DMS53 treated with DMSO at 0.1 percent for 48 hours (cell line): ENCODE data around the gene PCBP3.

Experiments
- DNase-seq: peaks from one replicate; lab custom pipeline; 2025; ENCODE audit not compliant: unreplicated experiment; lab: John Stamatoyannopoulos, UW

Gene PCBP3

GRCh38 chr21:45856442-45856841 lies 212.9 kb downstream of the PCBP3 start:
- DNase-seq, result no peak

GRCh38 chr21:45856906-45857305 lies 213.4 kb downstream of the PCBP3 start:
- no peak for DNase-seq

GRCh38 chr21:45857761-45858160 lies 214.2 kb downstream of the PCBP3 start:
- no peak for DNase-seq

GRCh38 chr21:45858180-45858579 lies 214.7 kb downstream of the PCBP3 start:
- no peak for DNase-seq

GRCh38 chr21:45859041-45859761 lies 215.7 kb downstream of the PCBP3 start:
- DNase-seq, result no peak

- DNase-seq, result no peak
Observed at GRCh38 chr21:45859762-45860357, 216.3 kb downstream of the PCBP3 start.

GRCh38 chr21:45860493-45861155 lies 217.1 kb downstream of the PCBP3 start:
- DNase-seq, result no peak

GRCh38 chr21:45861156-45861870 lies 217.8 kb downstream of the PCBP3 start:
- no peak for DNase-seq

GRCh38 chr21:45862543-45863207 lies 219.2 kb downstream of the PCBP3 start:
- no peak for DNase-seq

GRCh38 chr21:45863267-45863666 lies 219.7 kb downstream of the PCBP3 start:
- DNase-seq, result no peak

GRCh38 chr21:45863751-45864150 lies 220.2 kb downstream of the PCBP3 start:
- DNase-seq, result no peak

GRCh38 chr21:45864436-45864835 lies 220.9 kb downstream of the PCBP3 start:
- DNase-seq, result no peak

GRCh38 chr21:45865106-45865835 lies 221.7 kb downstream of the PCBP3 start:
- no peak for DNase-seq

- DNase-seq, result no peak
Observed at GRCh38 chr21:45866551-45866950, 223.0 kb downstream of the PCBP3 start.

GRCh38 chr21:45867041-45867666 lies 223.6 kb downstream of the PCBP3 start:
- DNase-seq, result no peak

GRCh38 chr21:45867671-45868081 lies 224.2 kb downstream of the PCBP3 start:
- no peak for DNase-seq

- DNase-seq, result no peak
Observed at GRCh38 chr21:45868086-45868485, 224.6 kb downstream of the PCBP3 start.

GRCh38 chr21:45868488-45868887 lies 225.0 kb downstream of the PCBP3 start:
- no peak for DNase-seq

GRCh38 chr21:45869121-45870007 lies 225.8 kb downstream of the PCBP3 start:
- no peak for DNase-seq
